Smooth muscle cell (in vitro differentiated cells): Measurements from ENCODE around the gene PSTPIP1. TPM values are rescaled to one million over a fixed set of nuclear protein-coding genes. Genes with fewer than 3 reads are reported as not detected.

ENCODE experiments used
- DNase-seq: peaks from one replicate; lab custom pipeline; 2025; ENCODE audit not compliant: unreplicated experiment; lab: John Stamatoyannopoulos, UW
- H2AFZ ChIP-seq: fragments of 200-600 bp; sonication (generic); 2 replicates; pipeline ENCODE4 v1.6.0; 2016; ENCODE audit warnings: antibody characterized with exemption, low read depth, mild to moderate bottlenecking
- H3F3A ChIP-seq: fragments of 200-600 bp; sonication (generic); 2 replicates; pipeline ENCODE4 v1.6.0; 2017; ENCODE audit warnings: antibody characterized with exemption, low read depth
- H3K27ac ChIP-seq: fragments of 200-600 bp; sonication (generic); 2 replicates; pipeline ENCODE4 v1.5.1; 2016; ENCODE audit warnings: low read depth, mild to moderate bottlenecking
- H3K27me3 ChIP-seq: fragments of 200-600 bp; sonication (generic); 2 replicates; pipeline ENCODE4 v1.6.1; 2016; ENCODE audit warnings: low read depth, mild to moderate bottlenecking
- H3K36me3 ChIP-seq: fragments of 200-600 bp; sonication (generic); 2 replicates; pipeline ENCODE4 v1.5.1; 2016; ENCODE audit warnings: low read depth
- H3K4me1 ChIP-seq: fragments of 200-600 bp; sonication (generic); 2 replicates; pipeline ENCODE4 v1.5.1; 2016; ENCODE audit warnings: low read depth
- H3K4me2 ChIP-seq: fragments of 200-600 bp; sonication (generic); 2 replicates; pipeline ENCODE4 v1.6.0; 2016; ENCODE audit warnings: mild to moderate bottlenecking
- H3K4me3 ChIP-seq: fragments of 200-600 bp; sonication (generic); 2 replicates; pipeline ENCODE4 v1.5.1; 2016; ENCODE audit warnings: mild to moderate bottlenecking
- H3K79me2 ChIP-seq: fragments of 200-600 bp; sonication (generic); 2 replicates; pipeline ENCODE4 v1.6.0; 2016; ENCODE audit warnings: low read depth, mild to moderate bottlenecking
- H3K9ac ChIP-seq: fragments of 200-600 bp; sonication (generic); 2 replicates; pipeline ENCODE4 v1.6.0; 2016; ENCODE audit warnings: low read depth
- H3K9me3 ChIP-seq: fragments of 200-600 bp; sonication (generic); replicated peaks from 2 replicates; pipeline ENCODE4 v1.5.1; 2016; ENCODE audit warnings: low read depth
- H4K20me1 ChIP-seq: fragments of 200-600 bp; sonication (generic); 2 replicates; pipeline ENCODE4 v1.6.0; 2016; ENCODE audit warnings: low read depth
- CTCF ChIP-seq: fragments of 200-600 bp; sonication (generic); IDR thresholded peaks from 2 replicates; pipeline ENCODE4 v1.5.1; 2017; ENCODE audit warnings: borderline replicate concordance, mild to moderate bottlenecking, antibody characterized with exemption; ENCODE audit not compliant: insufficient read depth, poor library complexity, severe bottlenecking
- WGBS: methylation state at CpG from one replicate; pipeline ENCODE4 v1.1.7; 2016; ENCODE audit warnings: low lambda C conversion rate; 5-methylcytosine and 5-hydroxymethylcytosine counted together
- polyA plus RNA-seq: library from polyadenylated mRNA; unstranded; fragments of >200 nt; fragmentation: Nextera tagmentation; extraction: Ambion mirVana; gene quantifications from 2 replicates; pipeline ENCODE4 v1.2.1, GENCODE V29; 2016
- total RNA-seq: library from RNA; depleted of rRNA; stranded (reverse); fragments of >200 nt; gene quantifications from 2 replicates; pipeline ENCODE4 v1.2.3, GENCODE V29; 2014

The PSTPIP1 gene
- total and polyA plus RNA-seq, 2 experiments from 2014 or later, result 0.38 TPM; not detected in 1

DNA sequence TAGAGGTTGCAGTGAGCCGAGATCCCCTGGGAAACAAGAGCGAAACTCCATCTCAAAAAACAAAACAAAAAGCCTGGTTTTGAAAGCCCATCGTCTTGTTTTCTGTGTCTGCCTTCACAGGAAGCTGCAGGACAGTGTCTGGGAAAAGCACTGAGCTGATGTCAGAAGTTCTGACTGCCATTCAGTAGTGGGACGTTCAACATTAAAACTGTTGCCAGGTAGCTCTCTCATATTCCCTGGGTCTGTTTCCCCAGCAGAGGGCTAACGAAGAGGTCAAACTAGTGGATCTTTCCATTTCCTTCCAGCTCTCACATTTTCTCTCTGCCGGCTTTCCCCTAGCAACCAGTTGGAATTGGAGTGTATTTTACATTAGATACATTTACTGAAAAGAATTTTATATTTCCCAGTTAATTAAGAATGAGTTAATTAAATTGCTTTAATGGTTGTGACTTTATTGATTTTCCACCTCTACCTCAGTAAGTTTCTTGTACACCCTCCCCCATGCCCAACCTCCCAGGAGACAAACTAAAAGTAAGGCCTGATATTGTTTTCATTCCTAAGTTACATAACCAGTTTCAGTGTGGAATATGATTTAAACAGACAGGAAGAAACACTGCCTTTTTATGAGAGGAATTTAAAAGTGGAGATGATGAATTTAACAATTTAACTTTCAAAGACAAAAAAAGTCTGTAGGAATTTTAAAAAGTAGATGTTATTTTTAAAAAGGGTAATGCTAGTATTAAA is 33.5 kb upstream of the PSTPIP1 start:
- Histone ChIP-seq H3K79me2 (no peaks in the 10 kb centered on the region), H4K20me1 (no peaks in the 10 kb centered on the region), H3K9ac (no peak overlapping the region), H2AFZ (no peak overlapping the region), H3K27me3 (no peaks in the 10 kb centered on the region), H3F3A (no peaks in the 10 kb centered on the region), H3K4me3 (no peak overlapping the region), H3K36me3 (no peaks in the 10 kb centered on the region), H3K4me2 (no peak overlapping the region), H3K27ac (no peak overlapping the region), H3K4me1 (peaks cover under 1% of the 10 kb centered on the region), H3K9me3 (no peaks in the 10 kb centered on the region)
- 76% methylated on average over 6 of the region's 6 CpGs for WGBS
- no peak for TF ChIP-seq CTCF
- DNase-seq, result no peak

DNA sequence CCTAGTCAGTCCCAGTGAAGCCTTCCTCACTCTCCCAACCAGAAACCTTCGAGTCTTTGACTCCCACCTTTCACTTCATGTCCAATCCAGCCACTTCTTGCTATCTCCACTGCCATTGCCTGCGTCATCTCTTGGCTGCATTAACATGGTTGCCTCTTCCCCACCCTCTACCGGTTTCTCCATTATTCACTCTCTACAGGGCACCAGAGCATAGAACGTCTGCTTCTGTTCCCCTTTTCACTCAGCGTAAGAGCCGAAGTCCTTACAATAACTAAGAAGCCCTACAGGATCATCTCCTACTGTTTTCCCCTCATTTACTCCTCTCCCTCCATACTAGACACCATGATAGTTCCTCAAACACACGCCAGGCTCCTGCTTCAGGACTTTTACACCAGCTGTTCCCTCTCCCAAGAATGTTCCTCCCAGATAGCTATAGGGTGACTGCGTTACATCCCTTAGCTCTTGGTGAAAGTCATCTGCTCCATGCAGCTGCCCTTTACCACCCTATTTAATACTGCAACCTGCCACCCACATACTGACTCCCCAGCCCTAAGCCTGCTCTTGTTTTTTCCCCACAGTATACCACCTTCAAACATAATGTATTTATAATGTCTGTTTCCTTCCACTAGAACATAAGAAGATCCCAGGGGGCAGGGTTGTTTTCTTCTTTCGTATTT is 32.5 kb upstream of the PSTPIP1 start:
- H4K20me1 ChIP-seq, result no peaks in the 10 kb centered on the region
- no peaks in the 10 kb centered on the region for H3F3A ChIP-seq
- no peak overlapping the region for H2AFZ ChIP-seq
- H3K27me3 ChIP-seq, result no peaks in the 10 kb centered on the region
- WGBS, result 92% methylated on average over 9 of the region's 9 CpGs
- H3K9ac ChIP-seq, result no peak overlapping the region
- H3K27ac ChIP-seq, result no peak overlapping the region
- H3K4me2 ChIP-seq, result no peak overlapping the region
- no peaks in the 10 kb centered on the region for H3K36me3 ChIP-seq
- no peaks in the 10 kb centered on the region for H3K79me2 ChIP-seq
- no peaks in the 10 kb centered on the region for H3K9me3 ChIP-seq
- TF ChIP-seq CTCF, result no peak
- H3K4me3 ChIP-seq, result no peak overlapping the region
- no peak for DNase-seq
- H3K4me1 ChIP-seq, result peaks cover 6% of the 10 kb centered on the region

GRCh38 chr15:76963596-76963995 is 31.3 kb upstream of the PSTPIP1 start:
- Histone ChIP-seq H3K4me1 (peaks cover 6% of the 10 kb centered on the region), H3K36me3 (no peaks in the 10 kb centered on the region), H4K20me1 (no peaks in the 10 kb centered on the region), H2AFZ (no peak overlapping the region), H3K79me2 (no peaks in the 10 kb centered on the region), H3K9ac (no peak overlapping the region), H3K27ac (no peak overlapping the region), H3K27me3 (no peaks in the 10 kb centered on the region), H3K9me3 (no peaks in the 10 kb centered on the region), H3F3A (no peaks in the 10 kb centered on the region), H3K4me2 (no peak overlapping the region), H3K4me3 (no peak overlapping the region)
- no peak for DNase-seq
- TF ChIP-seq CTCF, result no peak
- 75% methylated on average over 9 of the region's 9 CpGs for WGBS
